Astrocyte of the hippocampus (primary cell): ENCODE data around the gene THOP1.
"Not testable (repeated sequence)": the region's sequence is repeated elsewhere in the genome, so short reads cannot be mapped to it uniquely, and the experiment has no call there.

Experiments used
- DNase-seq: peaks from one replicate; pipeline ENCODE4 v3.0.0; 2011; ENCODE audit warnings: low read depth, low spot score

The THOP1 gene

GRCh38 chr19:2782936-2783780 lies 2.1 kb upstream of the THOP1 start, which contains the start of gene SGTA:
TSS of gene SGTA (minus strand) at chr19:2783273. CDS start at chr19:2769068, 14,205 bp downstream.
- DNase-seq: peak; percentile 99

- no peak for DNase-seq
Measured at GRCh38 chr19:2783781-2784145, 1.5 kb upstream of the THOP1 start.

- DNase-seq: no peak
Measured at GRCh38 chr19:2787115-2787514, 1.8 kb downstream of the THOP1 start.

GRCh38 chr19:2788237-2788636 lies 2.9 kb downstream of the THOP1 start:
- no peak for DNase-seq

- DNase-seq: no peak
Measured at GRCh38 chr19:2790194-2790556, 4.9 kb downstream of the THOP1 start.

GRCh38 chr19:2790557-2791271 lies 5.4 kb downstream of the THOP1 start:
- DNase-seq: no peak

- DNase-seq: no peak
Measured at GRCh38 chr19:2791440-2791839, 6.1 kb downstream of the THOP1 start.

- no peak for DNase-seq
Measured at GRCh38 chr19:2791876-2792275, 6.6 kb downstream of the THOP1 start.

GRCh38 chr19:2792666-2793065 lies 7.4 kb downstream of the THOP1 start:
- not testable (repeated sequence) for DNase-seq

- no peak for DNase-seq
Measured at GRCh38 chr19:2793126-2793525, 7.8 kb downstream of the THOP1 start.

GRCh38 chr19:2793577-2793976 lies 8.3 kb downstream of the THOP1 start:
- no peak for DNase-seq

- DNase-seq: no peak
Measured at GRCh38 chr19:2795827-2796658, 10.7 kb downstream of the THOP1 start.

GRCh38 chr19:2796659-2797266 lies 11.5 kb downstream of the THOP1 start:
- DNase-seq: no peak

- no peak for DNase-seq
Measured at GRCh38 chr19:2797280-2797679, 12.0 kb downstream of the THOP1 start.

- DNase-seq: no peak
Measured at GRCh38 chr19:2798158-2798685, 12.9 kb downstream of the THOP1 start.

GRCh38 chr19:2798733-2799132 lies 13.4 kb downstream of the THOP1 start:
- peak; percentile 41 for DNase-seq

GRCh38 chr19:2799273-2800020 lies 14.1 kb downstream of the THOP1 start:
- no peak for DNase-seq

- no peak for DNase-seq
Measured at GRCh38 chr19:2800506-2800905, 15.2 kb downstream of the THOP1 start.

- DNase-seq: no peak
Measured at GRCh38 chr19:2802826-2803225, 17.5 kb downstream of the THOP1 start.

- DNase-seq: no peak
Measured at GRCh38 chr19:2803486-2804155, 18.3 kb downstream of the THOP1 start.
